GM23248 (cell line): Measurements from ENCODE around the gene PLD4.

Experiments
- EZH2 ChIP-seq: fragments of 200-600 bp; sonication (generic); IDR thresholded peaks from 2 replicates; pipeline ENCODE4 v1.6.1; 2018; ENCODE audit warnings: antibody characterized with exemption, mild to moderate bottlenecking; ENCODE audit not compliant: insufficient read depth, poor library complexity, severe bottlenecking
- EZH2phosphoT487 ChIP-seq: fragments of 200-600 bp; sonication (generic); IDR thresholded peaks from 2 replicates; pipeline ENCODE4 v1.6.1; 2018; ENCODE audit warnings: antibody characterized with exemption, moderate library complexity, mild to moderate bottlenecking, low read depth; ENCODE audit not compliant: insufficient read depth

GRCh38 chr14:104913435-104913834 is 11.2 kb upstream of the PLD4 start:
- no peak for TF ChIP-seq EZH2phosphoT487
- TF ChIP-seq EZH2 = no peak
